Progenitor cell of endocrine pancreas (in vitro differentiated cells): ENCODE measurements around the gene WAC. TPM values are rescaled to one million over a fixed set of nuclear protein-coding genes. Genes with fewer than 3 reads are reported as not detected.

ENCODE experiments used
- DNase-seq: peaks from one replicate; pipeline ENCODE4 v3.0.0; 2021; ENCODE audit warnings: low spot score; ENCODE audit not compliant: unreplicated experiment
- H3K27ac Mint-ChIP-seq: 2 replicates; pipeline ENCODE4 v1.8.0; 2021; ENCODE audit warnings: mild to moderate bottlenecking, moderate library complexity, mixed read lengths
- H3K27me3 Mint-ChIP-seq: 2 replicates; pipeline ENCODE4 v1.8.0; 2021; ENCODE audit warnings: mixed read lengths
- H3K36me3 Mint-ChIP-seq: 2 replicates; pipeline ENCODE4 v1.8.0; 2022; ENCODE audit warnings: mixed read lengths; ENCODE audit not compliant: insufficient read depth
- H3K4me1 Mint-ChIP-seq: 2 replicates; pipeline ENCODE4 v1.8.0; 2021; ENCODE audit warnings: low read depth, mixed read lengths
- H3K4me3 Mint-ChIP-seq: 2 replicates; pipeline ENCODE4 v1.8.0; 2021; ENCODE audit warnings: low read depth, mild to moderate bottlenecking, moderate library complexity, mixed read lengths
- H3K9me3 Mint-ChIP-seq: 2 replicates; pipeline ENCODE4 v1.8.0; 2021; ENCODE audit warnings: low read depth, mixed read lengths
- CTCF ChIP-seq: fragments of 200-600 bp; sonication (generic); IDR thresholded peaks from one replicate; pipeline ENCODE4 v1.5.0; 2021; ENCODE audit warnings: antibody characterized with exemption, mild to moderate bottlenecking; ENCODE audit not compliant: unreplicated experiment
- total RNA-seq: library from RNA; stranded (reverse); gene quantifications from 2 replicates; pipeline ENCODE4 v1.2.1, GENCODE V29; 2021

Gene WAC
- total RNA-seq, 1 donor from 2014 or later, result 140 TPM

- Mint-ChIP-seq H3K4me3 (no peak overlapping the region), H3K36me3 (peaks cover 38% of the 10 kb centered on the region), H3K27me3 (no peaks in the 10 kb centered on the region), H3K9me3 (no peaks in the 10 kb centered on the region), H3K4me1 (peaks cover 30% of the 10 kb centered on the region), H3K27ac (peak overlapping the region; percentile 3)
- no peak for TF ChIP-seq CTCF
- no peak for DNase-seq
Observed at GRCh38 chr10:28545967-28546644, 13.2 kb downstream of the WAC start.

- Mint-ChIP-seq H3K27ac (peak overlapping the region; percentile 77), H3K4me1 (peaks cover 41% of the 10 kb centered on the region)
Observed at GRCh38 chr10:28548781-28549498, 16.0 kb downstream of the WAC start.

GRCh38 chr10:28551086-28551485 lies 18.2 kb downstream of the WAC start:
- DNase-seq, result no peak
- peak overlapping the region; percentile 77 for H3K27ac Mint-ChIP-seq
- H3K4me1 Mint-ChIP-seq, result peaks cover 51% of the 10 kb centered on the region
- H3K9me3 Mint-ChIP-seq, result no peaks in the 10 kb centered on the region
- H3K36me3 Mint-ChIP-seq, result peaks cover 29% of the 10 kb centered on the region
- H3K27me3 Mint-ChIP-seq, result no peaks in the 10 kb centered on the region
- TF ChIP-seq CTCF, result no peak
- no peak overlapping the region for H3K4me3 Mint-ChIP-seq

More at GRCh38 chr10:28548781-28549498, 16.0 kb downstream of the WAC start:
- Mint-ChIP-seq H3K36me3 (peaks cover 29% of the 10 kb centered on the region), H3K4me3 (no peak overlapping the region), H3K9me3 (no peaks in the 10 kb centered on the region), H3K27me3 (no peaks in the 10 kb centered on the region)
- TF ChIP-seq CTCF, result no peak
- DNase-seq, result no peak

GRCh38 chr10:28552775-28553174 lies 19.9 kb downstream of the WAC start:
- H3K36me3 Mint-ChIP-seq, result peaks cover 32% of the 10 kb centered on the region
- TF ChIP-seq CTCF, result no peak
- peak overlapping the region; percentile 22 for H3K27ac Mint-ChIP-seq
- no peak for DNase-seq
- H3K4me3 Mint-ChIP-seq, result no peak overlapping the region
- H3K9me3 Mint-ChIP-seq, result no peaks in the 10 kb centered on the region
- no peaks in the 10 kb centered on the region for H3K27me3 Mint-ChIP-seq
- H3K4me1 Mint-ChIP-seq, result peaks cover 52% of the 10 kb centered on the region

GRCh38 chr10:28554009-28554408 lies 21.1 kb downstream of the WAC start:
- no peak for DNase-seq
- Mint-ChIP-seq H3K4me3 (no peak overlapping the region), H3K36me3 (peaks cover 27% of the 10 kb centered on the region), H3K27me3 (no peaks in the 10 kb centered on the region), H3K9me3 (no peaks in the 10 kb centered on the region), H3K27ac (peak overlapping the region; percentile 43), H3K4me1 (peaks cover 58% of the 10 kb centered on the region)
- no peak for TF ChIP-seq CTCF
